GF-D8 (cell line): ENCODE data around the gene SPINDOC.
A peak's percentile ranks its signal among the peaks of the same experiment; 100 is the strongest.
"Not testable (repeated sequence)": the region's sequence is repeated elsewhere in the genome, so short reads cannot be mapped to it uniquely, and the experiment has no call there.

Source experiments
- DNase-seq: peaks from one replicate; lab custom pipeline; 2025; lab: John Stamatoyannopoulos, UW

Gene SPINDOC

DNA sequence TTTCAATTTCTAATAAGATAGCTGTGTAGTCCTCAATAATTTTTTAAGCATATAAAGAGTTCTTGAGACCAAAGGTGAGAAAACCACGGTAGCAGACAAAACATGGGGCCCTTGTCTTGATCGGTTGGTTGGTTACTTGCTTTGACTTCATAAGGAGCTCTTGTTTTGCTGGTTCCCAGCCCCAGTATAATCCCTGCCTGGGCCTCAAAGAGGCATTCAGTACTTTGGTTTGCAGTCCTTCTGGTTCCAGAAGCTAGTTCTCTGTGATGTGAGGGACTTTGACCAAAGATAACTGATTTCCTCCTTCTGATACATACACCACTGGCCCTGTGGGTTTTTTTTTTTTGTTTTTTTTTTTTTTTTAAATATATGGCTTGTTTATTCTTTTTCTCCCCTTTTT is 42.7 kb downstream of the SPINDOC start:
- DNase-seq, result no peak

DNA sequence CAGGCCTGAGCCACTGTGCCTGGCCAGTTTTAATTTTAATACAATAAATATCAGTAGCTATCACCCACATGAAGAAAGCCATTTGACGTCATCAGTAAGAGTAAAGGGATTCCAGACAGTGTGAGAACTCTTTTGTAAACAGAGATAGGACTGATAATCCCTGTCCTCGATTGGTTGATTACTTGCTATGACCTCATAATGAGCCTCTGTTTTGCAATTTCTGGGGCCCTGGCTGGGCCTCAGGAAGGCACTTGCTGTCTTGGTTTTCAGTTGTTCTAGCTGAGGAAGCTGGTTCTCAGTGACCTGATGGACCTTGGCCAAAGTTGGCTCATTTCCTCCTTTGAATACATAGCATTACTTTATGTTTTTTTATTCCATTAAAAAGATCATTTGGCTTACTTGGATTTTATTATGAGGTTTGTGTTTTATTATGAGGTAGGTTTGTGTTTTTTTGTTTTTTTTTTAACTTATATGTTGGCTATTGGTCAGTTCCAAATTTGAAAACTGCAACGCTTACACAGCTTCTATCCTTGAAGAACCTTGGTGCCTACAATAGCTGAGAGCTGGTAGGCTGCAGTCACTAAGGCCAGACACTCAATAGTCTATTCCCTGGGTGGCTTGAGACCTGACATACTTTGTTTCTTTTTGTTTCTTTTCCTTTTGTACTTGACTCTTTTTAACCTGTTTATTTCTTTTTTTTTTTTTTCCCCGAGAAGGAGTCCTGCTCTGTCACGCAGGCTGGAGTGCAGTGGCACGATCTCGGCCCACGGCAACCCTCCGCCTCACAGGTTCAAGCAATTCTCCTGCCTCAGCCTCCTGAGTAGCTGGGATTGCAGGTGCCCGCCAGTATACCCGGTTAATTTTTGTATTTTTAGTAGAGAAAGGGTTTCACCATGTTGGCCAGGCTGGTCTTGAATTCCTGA is 45.6 kb downstream of the SPINDOC start:
- peak; percentile 78 for DNase-seq

DNA sequence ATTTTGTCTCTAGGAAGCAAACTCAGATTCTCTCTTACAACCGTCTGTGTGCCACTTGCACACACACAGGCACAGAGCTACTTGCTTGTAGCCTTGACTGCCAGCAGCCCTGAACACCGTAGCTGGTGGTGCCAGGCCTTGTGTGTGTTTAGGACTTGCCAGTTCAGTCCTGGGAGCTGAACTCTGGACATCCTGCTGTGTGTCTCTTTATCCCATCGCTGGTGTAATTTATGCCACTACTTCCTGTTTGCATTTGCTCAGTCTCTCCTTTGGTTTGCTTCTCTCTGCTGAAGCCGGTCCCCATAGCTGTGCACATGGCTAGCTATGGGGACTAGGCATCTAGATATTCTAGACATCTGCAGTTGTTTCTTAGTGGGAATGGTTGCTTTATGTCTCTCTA is 49.7 kb downstream of the SPINDOC start:
- DNase-seq, result no peak

DNA sequence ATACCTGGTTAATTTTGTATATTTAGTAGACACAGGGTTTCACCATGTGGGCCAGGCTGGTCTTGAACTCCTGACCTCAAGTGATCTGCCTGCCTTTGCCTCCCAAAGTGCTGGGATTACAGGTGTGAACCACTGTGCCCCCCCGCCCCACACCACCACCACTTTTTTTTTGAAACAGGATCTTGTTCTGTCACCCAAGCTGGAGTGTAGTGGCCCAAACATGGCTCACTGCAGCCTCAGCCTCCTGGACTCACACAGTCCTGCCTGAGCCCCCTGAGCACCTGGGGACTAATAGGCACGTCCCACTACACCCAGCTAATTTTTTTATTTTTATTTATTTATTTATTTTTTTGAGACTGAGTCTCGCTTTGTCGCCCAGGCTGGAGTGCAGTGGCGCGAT is 50.4 kb downstream of the SPINDOC start:
- DNase-seq, result not testable (repeated sequence)

DNA sequence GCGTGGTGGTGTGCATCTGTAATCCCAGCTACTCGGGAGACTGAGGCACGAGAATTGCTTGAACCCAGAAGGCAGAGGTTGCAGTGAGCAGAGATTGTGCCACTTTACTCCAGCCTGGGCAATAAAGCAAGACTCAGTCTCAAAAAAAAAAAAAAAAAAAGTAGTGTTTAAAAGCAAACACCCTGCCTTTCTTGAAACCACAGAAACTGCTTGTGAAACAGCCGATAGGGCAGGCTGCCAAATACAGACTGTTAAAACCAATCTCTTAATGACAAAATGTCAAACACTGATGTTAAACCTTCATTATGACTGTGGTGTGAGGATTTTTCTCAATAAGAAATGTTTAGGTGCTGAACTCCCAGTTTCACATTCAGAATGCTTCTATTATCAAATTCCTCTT is 53.0 kb downstream of the SPINDOC start:
- peak; percentile 68 for DNase-seq

DNA sequence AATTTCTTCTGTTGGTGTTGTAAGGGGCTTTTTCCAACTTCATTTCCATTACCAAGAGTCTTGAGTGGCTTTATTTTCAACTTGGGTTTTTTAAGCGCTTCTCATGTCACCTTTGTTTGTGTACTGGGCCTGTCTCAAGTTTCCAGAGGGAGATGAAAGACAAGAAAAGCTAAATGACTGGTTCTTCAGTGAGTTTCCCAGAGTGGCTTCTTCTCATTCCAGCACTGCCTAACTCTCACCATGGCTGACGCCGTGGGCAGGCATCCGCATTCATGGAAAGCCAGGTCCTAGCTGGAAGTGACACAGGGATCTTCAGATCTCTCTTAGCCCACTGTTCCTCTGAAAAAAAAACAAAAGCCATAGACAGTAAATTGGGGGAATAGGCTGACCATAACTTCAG is 54.3 kb downstream of the SPINDOC start:
- DNase-seq, result no peak

DNA sequence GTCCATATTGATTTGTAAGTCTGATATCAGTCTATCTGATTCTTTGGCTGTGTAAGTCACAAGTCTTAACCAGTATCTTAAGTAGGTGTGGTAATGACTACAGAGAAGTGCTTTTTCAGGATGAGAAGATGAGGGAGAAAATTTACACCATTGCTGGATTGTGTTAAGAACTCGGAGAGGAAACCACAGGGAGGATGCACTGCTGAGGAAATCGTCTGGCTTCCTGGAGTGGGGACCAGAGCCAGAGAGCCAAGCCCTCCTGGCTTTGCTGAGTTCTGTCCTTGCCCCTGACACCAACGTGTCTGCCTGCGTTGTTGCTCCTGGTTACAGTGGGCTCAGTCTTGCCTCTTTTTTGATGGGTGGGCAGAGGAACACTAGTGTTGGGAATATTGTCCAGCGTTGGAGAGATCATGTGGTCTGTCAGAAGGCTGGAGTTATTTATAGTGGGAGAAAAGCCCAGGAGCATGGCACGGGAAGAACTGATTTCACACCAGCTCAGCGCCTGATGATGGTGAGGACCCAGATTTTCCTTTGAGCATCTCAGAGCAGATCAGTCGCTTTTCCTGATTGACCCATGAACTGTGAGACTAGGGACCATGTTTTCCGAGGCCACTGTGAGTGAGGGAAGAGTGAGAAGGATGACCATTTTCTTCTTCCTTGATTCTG is 55.3 kb downstream of the SPINDOC start:
- peak; percentile 79 for DNase-seq

DNA sequence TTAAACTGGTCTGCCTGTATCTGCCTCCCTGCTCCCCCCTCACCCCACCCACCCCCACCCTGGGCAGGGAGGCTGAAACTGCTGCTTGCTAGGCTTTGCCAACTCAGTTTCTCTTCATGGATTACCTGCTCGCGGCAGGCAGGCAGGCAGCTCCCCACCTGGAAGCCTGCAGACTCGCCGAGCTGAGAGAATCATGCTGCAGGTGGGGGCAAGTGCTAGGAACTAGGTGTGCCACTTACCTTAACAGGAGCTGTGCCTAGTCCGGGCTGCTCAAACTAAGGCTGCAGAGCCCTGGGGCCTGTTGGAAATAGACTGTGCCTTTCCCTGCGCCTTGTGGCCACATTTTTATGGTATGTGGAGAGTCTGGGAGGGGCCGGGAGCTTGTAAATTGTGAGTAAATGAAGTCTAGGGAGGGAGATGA is 55.9 kb downstream of the SPINDOC start:
- DNase-seq, result no peak

DNA sequence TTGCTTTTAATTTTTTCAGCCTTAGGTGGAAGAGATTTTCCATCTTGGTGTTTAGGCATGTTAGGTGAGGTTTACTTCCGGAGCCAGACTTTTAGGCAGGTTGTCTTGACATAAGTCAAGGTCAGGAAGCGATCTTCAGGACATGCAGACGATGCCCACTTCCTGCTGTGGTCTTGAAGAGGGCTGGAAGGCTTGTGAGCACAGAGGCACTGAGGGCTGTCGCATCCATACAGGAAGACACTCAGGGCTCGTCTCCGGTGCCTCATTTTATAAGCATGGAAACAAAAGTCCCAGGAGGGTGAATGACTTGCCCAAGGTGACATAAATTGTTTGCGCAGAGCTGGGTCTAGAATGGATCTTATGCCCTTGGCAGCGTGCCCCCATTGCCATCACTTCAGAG is 56.4 kb downstream of the SPINDOC start:
- peak; percentile 44 for DNase-seq

DNA sequence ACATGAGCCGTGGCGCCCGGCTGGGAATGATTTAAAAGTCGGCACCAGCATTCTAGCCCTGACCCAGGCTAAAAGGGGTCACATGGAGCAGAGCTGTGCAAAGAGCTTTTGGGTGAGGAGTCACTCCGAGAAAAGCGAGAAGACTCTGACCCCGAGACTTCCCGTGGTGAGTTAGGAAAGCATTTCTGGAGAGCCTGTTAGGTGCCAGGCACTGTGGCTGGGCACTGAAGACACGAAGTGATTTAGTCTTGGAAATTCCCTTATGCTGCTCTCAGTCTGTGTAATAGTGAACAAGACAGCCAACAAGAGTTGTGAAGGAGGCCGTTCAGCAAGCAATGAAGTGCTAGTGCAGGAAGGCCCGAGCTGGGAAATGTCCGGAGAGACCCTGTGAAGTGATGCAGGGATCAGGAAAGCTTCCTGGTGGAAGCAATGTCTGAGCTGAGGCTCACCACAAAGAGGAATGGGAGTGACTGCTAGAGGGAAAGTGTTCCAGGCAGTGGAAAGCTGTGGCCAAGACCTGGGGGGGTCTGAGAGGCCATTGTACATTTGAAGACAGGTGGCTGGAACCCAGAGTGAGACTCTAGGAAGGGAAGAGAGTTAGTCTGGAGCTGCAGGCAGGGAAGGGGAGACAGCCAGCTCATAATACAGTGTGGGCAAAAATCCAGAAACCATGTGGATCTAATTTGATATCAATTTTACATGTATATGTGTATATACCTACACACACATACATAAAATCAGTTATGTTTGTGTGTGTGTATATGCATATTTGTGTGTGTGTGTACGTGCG is 57.3 kb downstream of the SPINDOC start:
- no peak for DNase-seq

DNA sequence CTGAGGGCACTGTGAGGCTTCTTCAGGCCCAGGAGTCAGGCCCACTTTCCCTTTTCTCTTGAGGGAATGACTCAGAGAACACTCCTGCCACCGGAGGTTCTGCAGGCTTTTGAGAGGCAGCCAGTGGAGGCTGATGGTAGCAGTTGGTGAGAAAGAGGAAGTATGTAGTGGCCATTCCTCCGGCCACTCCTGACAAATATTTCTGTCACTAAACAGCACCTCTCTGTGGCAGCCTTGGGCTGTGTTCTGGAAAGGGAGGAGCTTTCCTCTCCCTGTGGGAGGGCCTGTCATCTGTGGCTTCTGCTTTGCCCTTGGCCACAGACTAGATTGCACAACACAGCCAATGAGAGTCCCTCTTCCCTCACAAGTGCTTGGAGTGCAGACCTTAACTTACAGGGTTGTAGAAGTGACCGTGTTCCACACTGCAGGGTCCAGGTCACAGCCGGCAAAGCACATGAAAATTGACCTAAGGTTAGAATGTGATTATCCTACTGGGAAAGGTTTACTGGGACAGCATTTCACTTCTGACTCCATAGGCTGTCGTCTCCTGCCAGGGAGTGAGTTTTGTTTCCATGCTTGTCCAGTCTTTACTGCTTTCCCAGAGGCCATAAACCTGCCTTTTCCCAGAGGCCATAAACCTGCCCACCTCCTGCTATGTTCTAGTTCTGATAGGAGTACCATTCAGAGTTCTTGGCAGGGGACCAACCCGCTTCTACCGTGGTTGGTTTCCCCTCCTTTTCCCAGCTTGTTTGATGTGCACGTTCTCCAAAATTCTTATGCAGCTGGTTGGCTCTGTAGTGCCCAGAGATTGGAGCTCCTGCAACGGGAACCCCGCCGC is 58.9 kb downstream of the SPINDOC start:
- peak; percentile 98 for DNase-seq

DNA sequence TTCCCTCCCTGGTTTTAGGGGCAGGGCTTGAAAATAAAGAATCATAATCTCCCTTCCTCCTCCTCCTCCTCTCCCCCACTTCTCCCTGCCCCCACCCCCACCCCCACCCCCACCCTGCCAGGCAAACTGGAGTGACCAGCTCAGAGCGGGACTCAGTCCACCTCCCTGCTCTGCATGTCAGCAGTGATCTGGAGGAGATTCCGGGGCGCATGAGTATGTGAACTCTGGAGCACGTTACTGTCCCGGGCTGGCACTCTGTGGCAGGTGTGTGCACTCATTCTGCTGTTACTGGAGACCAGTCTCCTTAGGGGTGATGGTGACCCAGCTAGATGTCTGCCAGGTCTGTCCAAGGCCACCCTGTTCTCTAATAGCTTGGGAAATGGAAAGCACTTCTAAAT is 59.5 kb downstream of the SPINDOC start:
- no peak for DNase-seq

DNA sequence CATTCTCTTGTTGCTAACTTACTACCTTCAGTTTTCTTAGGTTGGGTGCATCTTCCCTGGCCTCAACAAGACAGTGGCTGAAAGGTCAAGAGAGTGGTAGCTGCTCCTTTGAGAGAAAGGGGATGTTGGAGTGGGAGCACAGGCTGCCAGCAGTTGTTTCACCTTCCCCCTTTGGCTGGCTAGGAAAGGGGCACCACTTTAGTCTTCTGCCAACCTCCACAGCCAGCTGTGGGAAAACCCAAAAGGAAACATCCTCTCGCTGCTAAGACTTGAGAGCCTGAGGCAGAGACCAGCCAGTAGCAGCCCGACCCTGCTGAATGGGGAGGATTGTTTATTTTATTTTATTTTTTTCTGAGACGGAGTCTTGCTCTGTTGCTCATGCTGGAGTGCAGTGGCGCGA is 60.1 kb downstream of the SPINDOC start:
- no peak for DNase-seq

DNA sequence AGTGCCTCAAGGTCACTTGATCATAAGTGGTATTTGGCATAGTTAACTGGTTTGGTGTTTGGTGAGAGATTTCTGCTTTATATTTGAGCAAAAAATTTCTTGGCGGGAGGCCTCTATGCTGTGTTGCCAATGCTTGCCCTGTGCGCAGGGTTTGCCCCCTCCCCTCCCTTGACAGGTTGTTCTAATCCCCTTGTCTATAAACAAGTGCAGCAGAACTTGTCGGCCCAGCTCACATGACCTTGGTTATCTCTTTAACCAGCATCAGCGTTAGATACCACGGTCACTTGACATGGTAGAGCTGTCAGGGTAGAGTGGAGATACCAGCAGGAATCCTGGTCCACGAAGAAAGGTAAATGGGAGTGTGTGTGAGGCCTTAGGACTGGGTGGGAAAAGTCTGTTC is 61.3 kb downstream of the SPINDOC start:
- no peak for DNase-seq

DNA sequence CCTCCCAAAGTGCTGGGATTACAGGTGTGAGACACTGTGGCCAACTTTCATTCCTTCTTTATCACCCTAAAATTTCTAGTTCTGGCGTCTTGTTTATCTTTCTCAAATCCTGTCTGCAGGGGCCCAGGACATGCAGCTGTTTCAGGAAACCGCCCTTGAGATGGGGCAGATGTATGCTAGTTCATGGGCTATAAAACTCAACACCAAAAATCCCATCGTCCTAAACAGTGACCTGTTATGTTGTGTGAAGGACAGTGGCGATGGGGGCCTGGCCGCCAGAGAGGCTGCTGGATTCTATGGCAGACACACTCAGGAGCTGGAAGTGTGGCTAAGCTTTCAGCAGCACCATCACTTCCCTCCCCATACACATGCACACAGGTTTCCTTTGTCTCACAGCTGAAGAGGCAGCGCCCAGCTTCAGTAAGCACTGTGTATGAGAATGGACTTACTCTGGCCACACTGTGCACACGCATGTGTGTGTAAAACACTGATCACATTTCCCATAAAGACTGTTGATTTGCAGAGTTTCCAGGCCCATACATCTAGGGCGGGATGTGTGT is 62.3 kb downstream of the SPINDOC start:
- DNase-seq, result no peak

DNA sequence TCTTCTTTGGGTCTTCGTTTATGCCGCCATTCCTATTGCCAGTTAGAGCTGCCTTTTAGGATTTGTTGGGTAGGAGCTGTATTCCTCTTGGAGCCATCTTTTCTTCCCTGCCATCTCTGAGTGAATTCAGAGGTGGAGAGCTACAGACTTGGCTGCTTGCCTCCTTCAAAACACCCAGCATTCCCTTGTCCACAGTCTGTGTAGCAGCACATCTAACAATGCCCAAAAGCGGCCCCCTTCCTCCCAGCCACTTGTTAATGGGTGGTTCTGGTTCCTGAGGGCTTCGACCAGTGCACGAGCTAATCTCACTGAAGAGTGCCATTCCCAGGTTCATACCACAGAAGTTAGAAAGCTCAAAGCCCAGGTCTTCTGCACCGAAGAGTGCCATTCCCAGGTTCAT is 63.4 kb downstream of the SPINDOC start:
- DNase-seq, result no peak
